GM23338 (cell line): Measurements from ENCODE around the gene RAB7B.

ENCODE experiments used
- CREB1 ChIP-seq: fragments of 250-450 bp; sonication (Bioruptor Pico); IDR thresholded peaks from 2 replicates; pipeline ENCODE4 v1.5.0; 2020; ENCODE audit warnings: low read depth, mild to moderate bottlenecking, moderate library complexity
- EZH2 ChIP-seq: fragments of 200-600 bp; sonication (generic); IDR thresholded peaks from one replicate; pipeline ENCODE4 v1.8.0; 2017; ENCODE audit warnings: antibody characterized with exemption, mild to moderate bottlenecking, low read depth; ENCODE audit not compliant: unreplicated experiment
- EZH2phosphoT487 ChIP-seq: fragments of 200-600 bp; sonication (generic); IDR thresholded peaks from one replicate; pipeline ENCODE4 v1.8.1; 2018; ENCODE audit warnings: antibody characterized with exemption; ENCODE audit not compliant: unreplicated experiment
- JUNB ChIP-seq: IDR thresholded peaks from one replicate; pipeline ENCODE4 v1.6.1; 2016; ENCODE audit warnings: antibody characterized with exemption; ENCODE audit not compliant: unreplicated experiment
- NANOG ChIP-seq: IDR thresholded peaks from 2 replicates; pipeline ENCODE4 v1.6.1; 2016; ENCODE audit warnings: antibody characterized with exemption, borderline replicate concordance
- POLR2AphosphoS5 ChIP-seq: IDR thresholded peaks from 2 replicates; pipeline ENCODE4 v1.6.1; 2016; ENCODE audit warnings: antibody characterized with exemption, low read depth
- STAT1 ChIP-seq: IDR thresholded peaks from one replicate; pipeline ENCODE4 v1.6.1; 2016; ENCODE audit warnings: antibody characterized with exemption; ENCODE audit not compliant: unreplicated experiment
- ZNF331 ChIP-seq: fragments of 250-450 bp; sonication (Bioruptor Pico); IDR thresholded peaks from 2 replicates; pipeline ENCODE4 v1.5.0; 2020; ENCODE audit warnings: low read depth, mild to moderate bottlenecking, moderate library complexity
- TF ChIP-seq, protein P1 (sequence below), 2 experiments: fragments of 200-600 bp in 1 of 2; sonication (generic) in 1 of 2; conservative IDR thresholded peaks; 2 replicates each; pipeline versions ENCODE4 v1.5.1 to v1.6.1; 2016 to 2017; ENCODE audit warnings: antibody characterized with exemption in 2 of 2, low read depth in 2 of 2, mild to moderate bottlenecking in 2 of 2, moderate library complexity in 1 of 2
- TF ChIP-seq, protein P2 (sequence below): IDR thresholded peaks from one replicate; pipeline ENCODE4 v1.6.1; 2018; ENCODE audit warnings: antibody characterized with exemption; ENCODE audit not compliant: unreplicated experiment
- TF ChIP-seq, protein P3 (sequence below): IDR thresholded peaks from 2 replicates; pipeline ENCODE4 v1.6.1; 2016; ENCODE audit warnings: antibody characterized with exemption

DNA sequence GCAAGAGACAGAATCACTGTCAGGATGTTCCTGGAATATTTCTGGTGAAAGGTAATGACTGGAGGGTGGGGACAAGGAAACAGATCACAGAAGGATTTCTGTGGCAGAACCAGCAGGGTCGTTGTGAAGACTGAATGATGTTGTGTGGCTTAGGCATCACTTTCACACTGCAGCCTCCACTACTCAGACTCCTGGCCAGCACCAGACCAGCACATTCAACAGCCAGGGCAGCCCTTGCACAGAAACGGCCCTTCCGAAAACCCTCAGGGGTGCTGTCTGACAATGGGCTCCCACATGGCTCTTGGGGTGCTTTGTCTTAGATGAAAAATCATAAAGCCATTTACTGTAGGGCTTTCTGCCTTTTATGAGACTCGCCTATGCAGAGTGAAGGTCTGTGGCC, 3.8 kb upstream of the RAB7B start:
- TF ChIP-seq, protein P1, sequence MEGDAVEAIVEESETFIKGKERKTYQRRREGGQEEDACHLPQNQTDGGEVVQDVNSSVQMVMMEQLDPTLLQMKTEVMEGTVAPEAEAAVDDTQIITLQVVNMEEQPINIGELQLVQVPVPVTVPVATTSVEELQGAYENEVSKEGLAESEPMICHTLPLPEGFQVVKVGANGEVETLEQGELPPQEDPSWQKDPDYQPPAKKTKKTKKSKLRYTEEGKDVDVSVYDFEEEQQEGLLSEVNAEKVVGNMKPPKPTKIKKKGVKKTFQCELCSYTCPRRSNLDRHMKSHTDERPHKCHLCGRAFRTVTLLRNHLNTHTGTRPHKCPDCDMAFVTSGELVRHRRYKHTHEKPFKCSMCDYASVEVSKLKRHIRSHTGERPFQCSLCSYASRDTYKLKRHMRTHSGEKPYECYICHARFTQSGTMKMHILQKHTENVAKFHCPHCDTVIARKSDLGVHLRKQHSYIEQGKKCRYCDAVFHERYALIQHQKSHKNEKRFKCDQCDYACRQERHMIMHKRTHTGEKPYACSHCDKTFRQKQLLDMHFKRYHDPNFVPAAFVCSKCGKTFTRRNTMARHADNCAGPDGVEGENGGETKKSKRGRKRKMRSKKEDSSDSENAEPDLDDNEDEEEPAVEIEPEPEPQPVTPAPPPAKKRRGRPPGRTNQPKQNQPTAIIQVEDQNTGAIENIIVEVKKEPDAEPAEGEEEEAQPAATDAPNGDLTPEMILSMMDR (conservative IDR thresholded peaks at IDR 0.05; ENCODE audit: low read depth in 2 of 2) = no peak
- TF ChIP-seq EZH2 (no peak), POLR2AphosphoS5 (no peak), CREB1 (CRISPR knock-in tag) (no peak), EZH2phosphoT487 (no peak), NANOG (no peak), STAT1 (no peak), ZNF331 (CRISPR knock-in tag) (no peak), JUNB (no peak)
- TF ChIP-seq, protein P2, sequence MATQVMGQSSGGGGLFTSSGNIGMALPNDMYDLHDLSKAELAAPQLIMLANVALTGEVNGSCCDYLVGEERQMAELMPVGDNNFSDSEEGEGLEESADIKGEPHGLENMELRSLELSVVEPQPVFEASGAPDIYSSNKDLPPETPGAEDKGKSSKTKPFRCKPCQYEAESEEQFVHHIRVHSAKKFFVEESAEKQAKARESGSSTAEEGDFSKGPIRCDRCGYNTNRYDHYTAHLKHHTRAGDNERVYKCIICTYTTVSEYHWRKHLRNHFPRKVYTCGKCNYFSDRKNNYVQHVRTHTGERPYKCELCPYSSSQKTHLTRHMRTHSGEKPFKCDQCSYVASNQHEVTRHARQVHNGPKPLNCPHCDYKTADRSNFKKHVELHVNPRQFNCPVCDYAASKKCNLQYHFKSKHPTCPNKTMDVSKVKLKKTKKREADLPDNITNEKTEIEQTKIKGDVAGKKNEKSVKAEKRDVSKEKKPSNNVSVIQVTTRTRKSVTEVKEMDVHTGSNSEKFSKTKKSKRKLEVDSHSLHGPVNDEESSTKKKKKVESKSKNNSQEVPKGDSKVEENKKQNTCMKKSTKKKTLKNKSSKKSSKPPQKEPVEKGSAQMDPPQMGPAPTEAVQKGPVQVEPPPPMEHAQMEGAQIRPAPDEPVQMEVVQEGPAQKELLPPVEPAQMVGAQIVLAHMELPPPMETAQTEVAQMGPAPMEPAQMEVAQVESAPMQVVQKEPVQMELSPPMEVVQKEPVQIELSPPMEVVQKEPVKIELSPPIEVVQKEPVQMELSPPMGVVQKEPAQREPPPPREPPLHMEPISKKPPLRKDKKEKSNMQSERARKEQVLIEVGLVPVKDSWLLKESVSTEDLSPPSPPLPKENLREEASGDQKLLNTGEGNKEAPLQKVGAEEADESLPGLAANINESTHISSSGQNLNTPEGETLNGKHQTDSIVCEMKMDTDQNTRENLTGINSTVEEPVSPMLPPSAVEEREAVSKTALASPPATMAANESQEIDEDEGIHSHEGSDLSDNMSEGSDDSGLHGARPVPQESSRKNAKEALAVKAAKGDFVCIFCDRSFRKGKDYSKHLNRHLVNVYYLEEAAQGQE = no peak
- TF ChIP-seq, protein P3, sequence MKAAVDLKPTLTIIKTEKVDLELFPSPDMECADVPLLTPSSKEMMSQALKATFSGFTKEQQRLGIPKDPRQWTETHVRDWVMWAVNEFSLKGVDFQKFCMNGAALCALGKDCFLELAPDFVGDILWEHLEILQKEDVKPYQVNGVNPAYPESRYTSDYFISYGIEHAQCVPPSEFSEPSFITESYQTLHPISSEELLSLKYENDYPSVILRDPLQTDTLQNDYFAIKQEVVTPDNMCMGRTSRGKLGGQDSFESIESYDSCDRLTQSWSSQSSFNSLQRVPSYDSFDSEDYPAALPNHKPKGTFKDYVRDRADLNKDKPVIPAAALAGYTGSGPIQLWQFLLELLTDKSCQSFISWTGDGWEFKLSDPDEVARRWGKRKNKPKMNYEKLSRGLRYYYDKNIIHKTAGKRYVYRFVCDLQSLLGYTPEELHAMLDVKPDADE = no peak
